Measurements from ENCODE around the gene ASPM. TPM values are rescaled to one million over a fixed set of nuclear protein-coding genes. Genes with fewer than 3 reads are reported as not detected.

The ASPM gene
- total and polyA plus RNA-seq, 2 of the 8 experiments (the other 6 are each of a cell fraction or from before 2014, with no cell fraction given) = 5.1 to 50.3 TPM

DNA sequence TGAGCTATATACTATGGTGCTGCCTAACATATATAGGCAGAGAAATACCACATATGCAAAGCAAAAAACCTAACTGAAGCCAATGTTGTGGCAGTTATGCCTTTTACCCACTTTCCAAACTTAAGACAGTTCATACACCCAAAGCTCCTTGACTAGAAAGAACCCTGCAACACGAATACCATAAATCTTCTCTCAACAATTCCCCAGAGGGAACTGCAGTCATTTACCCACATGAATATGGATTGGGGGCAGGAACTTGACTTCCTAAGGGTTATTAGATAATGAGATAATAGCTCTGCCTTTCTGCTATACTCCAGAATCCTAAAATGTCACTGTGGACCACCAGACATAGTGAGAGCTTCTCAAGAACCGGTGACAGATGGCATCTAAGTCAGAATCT, 2.9 kb upstream of the ASPM start:
- Histone ChIP-seq H3K9me3 (ENCODE audit: insufficient read depth in 2 of 2, low read depth in 1 of 2, low read length in 1 of 2) (no peaks in the 10 kb centered on the region), H3K18ac (ENCODE audit: extremely low read depth, low read length) (no peak overlapping the region), H3K79me2 (ENCODE audit: control insufficient read depth in 1 of 2, insufficient read depth in 2 of 2, low read length in 2 of 2) (peaks cover 7 to 18% of the 10 kb centered on the region in 2 experiments; a peak in 3 of 4 replicates), H3K4ac (replicated peaks; ENCODE audit: insufficient read length, low read depth, low read length) (no peak overlapping the region), H2BK20ac (ENCODE audit: low read length) (no peak overlapping the region), H3K79me1 (ENCODE audit: low read depth, low read length) (no peaks in the 10 kb centered on the region; the same call in 1 of the 2 replicates), H2AFZ (ENCODE audit: low read length) (no peak overlapping the region), H4K91ac (replicated peaks; ENCODE audit: insufficient read length, low read length) (no peak overlapping the region), H3K4me1 (replicated peaks in 1 of 4; ENCODE audit: control insufficient read depth in 3 of 4, insufficient read depth in 4 of 4, low read length in 3 of 4) (peaks cover 0 to 3% (median 0%) of the 10 kb centered on the region in 4 experiments; a peak in 1 of 7 replicates), H3K27ac (ENCODE audit: low read depth, low read length) (no peak overlapping the region), H2BK15ac (ENCODE audit: low read length) (no peak overlapping the region), H2AK5ac (ENCODE audit: low read depth, low read length) (no peak overlapping the region), H3K27me3 (replicated peaks in 1 of 4; ENCODE audit: control insufficient read depth in 3 of 4, extremely low read depth in 1 of 4, insufficient read depth in 3 of 4, low read length in 3 of 4) (no peaks in the 10 kb centered on the region), H4K5ac (ENCODE audit: insufficient read length, low read depth, low read length) (no peak overlapping the region), H3K56ac (replicated peaks; ENCODE audit: insufficient read length, low read depth, low read length) (no peak overlapping the region), H3K4me3 (ENCODE audit: extremely low read depth in 1 of 4, insufficient read depth in 2 of 4, low read depth in 3 of 4, low read length in 4 of 4) (no peak overlapping the region), H4K20me1 (replicated peaks in 1 of 2; ENCODE audit: control insufficient read depth in 1 of 2, insufficient read depth in 2 of 2, low read length in 2 of 2) (peaks cover 0 to 7% of the 10 kb centered on the region in 2 experiments), H3K36me3 (ENCODE audit: control insufficient read depth in 2 of 4, insufficient read depth in 4 of 4, low read length in 3 of 4) (no peaks in the 10 kb centered on the region), H2BK5ac (ENCODE audit: low read depth, low read length) (no peak overlapping the region), H3K23ac (ENCODE audit: insufficient read length) (no peak overlapping the region), H3K9ac (replicated peaks in 1 of 4; ENCODE audit: extremely low read depth in 1 of 4, low read depth in 3 of 4, low read length in 3 of 4) (no peak overlapping the region), H3K23me2 (ENCODE audit: low read depth, low read length) (no peaks in the 10 kb centered on the region), H2BK12ac (ENCODE audit: low read depth, low read length) (no peak overlapping the region), H4K8ac (ENCODE audit: extremely low read depth, insufficient read depth, low read length) (no peak overlapping the region), H2BK120ac (replicated peaks; ENCODE audit: low read depth, low read length) (no peak overlapping the region), H3K4me2 (ENCODE audit: insufficient read depth in 1 of 2, low read depth in 2 of 2, low read length in 2 of 2) (no peak overlapping the region), H3K14ac (ENCODE audit: insufficient read length) (no peak overlapping the region)
- no peak for DNase-seq (ENCODE audit: low read depth in 1 of 2, low spot score in 2 of 2)
- WGBS, 2 experiments (ENCODE audit: extremely low coverage in 1 of 2, insufficient coverage in 1 of 2, insufficient read length in 1 of 2, insufficient replicate concordance in 2 of 2, low coverage in 1 of 2, low lambda C conversion rate in 2 of 2, missing lambda C conversion rate in 1 of 2) = 87% methylated on average over 2 of the region's 2 CpGs; no CpG with 5 or more reads in 1 of the 2 experiments
- ChIA-PET CTCF (ENCODE audit: partially characterized antibody) (interaction anchor here (1.9 kb wide), 1 partner anchor 31 kb away, joined by 4 read pairs; no protein-coding TSS in a partner anchor), POLR2A (ENCODE audit: partially characterized antibody) (no interaction called here)
- TF ChIP-seq SAP30 (IDR thresholded peaks at IDR 0.05; ENCODE audit: insufficient read depth, insufficient replicate concordance, low read length) (no peak), SIRT6 (IDR thresholded peaks at IDR 0.05; ENCODE audit: low read length) (no peak), RNF2 (IDR thresholded peaks at IDR 0.05; ENCODE audit: borderline replicate concordance, low read depth, low read length, missing control alignments, poor library complexity, severe bottlenecking) (no peak), SIN3A (conservative IDR thresholded peaks at IDR 0.05 in 1 of 2, IDR thresholded peaks at IDR 0.05 in 1 of 2; ENCODE audit: low read depth in 1 of 2, low read length in 2 of 2) (no peak), SRF (IDR thresholded peaks at IDR 0.05; ENCODE audit: low read depth, low read length) (no peak)
- FAIRE-seq = no peak

Data from H1 (cell line).